Measurements from ENCODE around the gene ADAMTS7.
"Not testable (repeated sequence)": the region's sequence is repeated elsewhere in the genome, so short reads cannot be mapped to it uniquely, and the experiment has no call there.

Gene ADAMTS7

DNA sequence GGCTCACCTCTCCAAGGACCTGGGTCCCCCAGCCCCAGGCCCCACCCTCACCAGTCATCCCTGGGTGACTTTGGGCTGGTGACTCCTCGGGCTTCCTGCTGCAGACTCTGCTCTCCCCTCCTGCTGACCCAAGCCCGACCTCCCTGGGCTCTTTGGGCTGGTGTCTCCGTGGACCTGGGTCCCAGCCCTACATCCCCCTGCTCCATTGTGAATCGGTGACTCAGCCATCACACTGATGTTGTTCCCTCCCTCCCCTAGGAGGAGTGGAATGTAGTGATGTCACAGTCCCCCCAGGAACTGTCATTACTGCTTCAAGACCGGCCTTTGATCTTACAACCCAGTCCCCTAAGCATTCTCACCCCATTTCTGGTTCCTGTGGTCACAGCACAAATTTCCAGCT lies 83.7 kb downstream of the ADAMTS7 start:
- H3K9me3 ChIP-seq (ENCODE audit: insufficient read depth, low read depth, low read length): no peaks in the 10 kb centered on the region
- H2BK120ac ChIP-seq (ENCODE audit: insufficient read depth, low read length, poor library complexity): no peak overlapping the region
- no peak overlapping the region for H3K27ac ChIP-seq (ENCODE audit: low read depth, low read length)
- no peak overlapping the region for H3K18ac ChIP-seq (ENCODE audit: low read length)
- H3K14ac ChIP-seq (ENCODE audit: low read length): no peak overlapping the region
- no peak overlapping the region for H3K4ac ChIP-seq (ENCODE audit: low read depth, low read length)
- H3K23ac ChIP-seq (ENCODE audit: low read length): no peak overlapping the region
- H3K4me1 ChIP-seq (ENCODE audit: control insufficient read depth in 1 of 2, insufficient read depth in 2 of 2, low read length in 2 of 2): no peaks in the 10 kb centered on the region
- no peak overlapping the region for H4K91ac ChIP-seq (ENCODE audit: low read depth, low read length)
- H3K4me2 ChIP-seq (ENCODE audit: low read length): no peak overlapping the region
- no peak overlapping the region for H4K8ac ChIP-seq (ENCODE audit: low read depth, low read length)
- DNase-seq: no peak
- no peak overlapping the region for H3K9ac ChIP-seq (ENCODE audit: low read length)
- H3K79me1 ChIP-seq (ENCODE audit: low read length): no peaks in the 10 kb centered on the region
- H3K27me3 ChIP-seq (ENCODE audit: insufficient read depth, low read length): no peaks in the 10 kb centered on the region
- no CpG with 5 or more reads among the region's 5 CpGs for WGBS (ENCODE audit: extremely low coverage, insufficient coverage, insufficient read length)
- H3K4me3 ChIP-seq (ENCODE audit: low read depth, low read length): no peak overlapping the region
- H2BK12ac ChIP-seq (ENCODE audit: low read length): no peak overlapping the region
- H3K79me2 ChIP-seq (ENCODE audit: control insufficient read depth, insufficient read depth, low read length, poor library complexity): no peaks in the 10 kb centered on the region
- no peak overlapping the region for H2BK5ac ChIP-seq (ENCODE audit: low read depth, low read length, poor library complexity)
- no peak overlapping the region for H2AK5ac ChIP-seq (ENCODE audit: low read length)
- no peak overlapping the region for H4K12ac ChIP-seq (ENCODE audit: low read depth, low read length)
- H2AFZ ChIP-seq (ENCODE audit: insufficient read depth, low read length, poor library complexity): no peak overlapping the region
- H3K36me3 ChIP-seq (ENCODE audit: control insufficient read depth in 1 of 2, insufficient read depth in 2 of 2, low read length in 2 of 2): no peaks in the 10 kb centered on the region

DNA sequence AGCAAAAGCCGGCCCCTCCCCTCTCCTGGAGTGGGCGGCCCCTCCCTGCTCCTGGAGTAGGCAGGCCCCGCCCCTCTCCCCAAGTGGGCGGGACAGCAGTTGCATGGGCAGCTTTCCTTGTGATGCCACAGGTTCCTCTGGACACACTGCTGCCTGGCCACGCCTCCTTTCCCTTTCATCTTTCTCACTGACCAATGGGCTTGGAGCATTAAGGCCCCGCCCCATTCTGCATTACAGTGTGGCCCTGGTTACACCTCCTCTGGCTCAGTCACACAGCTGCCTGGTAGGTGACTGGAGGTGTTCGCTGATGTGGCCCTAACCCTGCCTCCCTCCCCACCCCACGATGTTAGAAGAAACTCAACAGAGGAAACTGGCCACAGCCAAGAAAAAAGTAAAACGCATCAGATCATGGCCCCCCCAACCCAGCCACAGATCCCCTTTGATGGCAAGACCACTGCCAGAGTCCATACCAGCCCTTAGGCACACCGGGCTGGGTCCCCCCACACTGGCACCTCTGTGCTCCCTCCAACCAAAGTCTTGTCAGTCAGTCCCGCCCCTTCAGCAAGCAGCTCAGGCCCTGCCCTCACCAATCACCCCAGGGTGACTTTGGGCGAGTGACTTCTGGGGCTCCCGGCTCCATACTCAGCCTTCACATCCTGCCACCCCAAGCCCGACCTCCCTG lies 84.3 kb downstream of the ADAMTS7 start:
- Histone ChIP-seq H3K4me1 (ENCODE audit: control insufficient read depth in 1 of 2, insufficient read depth in 2 of 2, low read length in 2 of 2) (no peaks in the 10 kb centered on the region), H4K8ac (ENCODE audit: low read depth, low read length) (no peak overlapping the region), H2AK5ac (ENCODE audit: low read length) (no peak overlapping the region), H3K27me3 (ENCODE audit: insufficient read depth, low read length) (no peaks in the 10 kb centered on the region), H3K27ac (ENCODE audit: low read depth, low read length) (no peak overlapping the region), H3K4ac (ENCODE audit: low read depth, low read length) (no peak overlapping the region), H2AFZ (ENCODE audit: insufficient read depth, low read length, poor library complexity) (no peak overlapping the region), H3K79me1 (ENCODE audit: low read length) (no peaks in the 10 kb centered on the region), H3K9me3 (ENCODE audit: insufficient read depth, low read depth, low read length) (no peaks in the 10 kb centered on the region), H2BK12ac (ENCODE audit: low read length) (no peak overlapping the region), H2BK5ac (ENCODE audit: low read depth, low read length, poor library complexity) (no peak overlapping the region), H3K9ac (ENCODE audit: low read length) (no peak overlapping the region), H3K14ac (ENCODE audit: low read length) (no peak overlapping the region), H3K4me2 (ENCODE audit: low read length) (no peak overlapping the region), H3K36me3 (ENCODE audit: control insufficient read depth in 1 of 2, insufficient read depth in 2 of 2, low read length in 2 of 2) (no peaks in the 10 kb centered on the region), H3K4me3 (ENCODE audit: low read depth, low read length) (no peak overlapping the region), H3K18ac (ENCODE audit: low read length) (no peak overlapping the region), H4K91ac (ENCODE audit: low read depth, low read length) (no peak overlapping the region), H3K79me2 (ENCODE audit: control insufficient read depth, insufficient read depth, low read length, poor library complexity) (no peaks in the 10 kb centered on the region), H3K23ac (ENCODE audit: low read length) (no peak overlapping the region), H2BK120ac (ENCODE audit: insufficient read depth, low read length, poor library complexity) (no peak overlapping the region), H4K12ac (ENCODE audit: low read depth, low read length) (no peak overlapping the region)
- peak; percentile 16 to 38 for DNase-seq
- no CpG with 5 or more reads among the region's 14 CpGs for WGBS (ENCODE audit: extremely low coverage, insufficient coverage, insufficient read length)

DNA sequence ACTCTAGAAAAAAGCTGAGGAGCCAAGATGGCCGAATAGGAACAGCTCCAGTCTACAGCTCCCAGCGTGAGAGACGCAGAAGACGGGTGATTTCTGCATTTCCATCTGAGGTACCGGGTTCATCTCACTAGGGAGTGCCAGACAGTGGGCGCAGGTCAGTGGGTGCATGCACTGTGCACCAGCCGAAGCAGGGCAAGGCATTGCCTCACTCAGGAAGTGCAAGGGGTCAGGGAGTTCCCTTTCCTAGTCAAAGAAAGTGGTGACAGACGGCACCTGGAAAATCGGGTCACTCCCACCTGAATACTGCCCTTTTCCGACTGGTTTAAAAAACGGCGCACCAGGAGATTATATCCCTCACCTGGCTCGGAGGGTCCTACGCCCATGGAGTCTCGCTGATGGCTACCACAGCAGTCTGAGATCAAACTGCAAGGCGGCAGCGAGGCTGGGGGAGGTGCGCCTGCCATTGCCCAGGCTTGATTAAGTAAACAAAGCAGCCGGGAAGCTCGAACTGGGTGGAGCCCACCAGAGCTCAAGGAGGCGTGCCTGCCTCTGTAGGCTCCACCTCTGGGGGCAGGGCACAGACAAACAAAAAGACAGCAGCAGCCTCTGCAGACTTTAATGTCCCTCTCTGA lies 91.3 kb downstream of the ADAMTS7 start:
- H3K27me3 ChIP-seq (ENCODE audit: insufficient read depth, low read length); H3K4me3 ChIP-seq (ENCODE audit: low read depth, low read length); H3K18ac ChIP-seq (ENCODE audit: low read length); H3K27ac ChIP-seq (ENCODE audit: low read depth, low read length); H2BK120ac ChIP-seq (ENCODE audit: insufficient read depth, low read length, poor library complexity); H3K4ac ChIP-seq (ENCODE audit: low read depth, low read length); H3K4me2 ChIP-seq (ENCODE audit: low read length); H4K91ac ChIP-seq (ENCODE audit: low read depth, low read length); H3K9me3 ChIP-seq (ENCODE audit: insufficient read depth, low read depth, low read length); H3K79me1 ChIP-seq (ENCODE audit: low read length); H3K9ac ChIP-seq (ENCODE audit: low read length); H2AK5ac ChIP-seq (ENCODE audit: low read length); H3K23ac ChIP-seq (ENCODE audit: low read length); H3K14ac ChIP-seq (ENCODE audit: low read length); H4K8ac ChIP-seq (ENCODE audit: low read depth, low read length); H3K79me2 ChIP-seq (ENCODE audit: control insufficient read depth, insufficient read depth, low read length, poor library complexity); H3K36me3 ChIP-seq (ENCODE audit: control insufficient read depth in 1 of 2, insufficient read depth in 2 of 2, low read length in 2 of 2); DNase-seq; H2BK12ac ChIP-seq (ENCODE audit: low read length); H2AFZ ChIP-seq (ENCODE audit: insufficient read depth, low read length, poor library complexity); H4K12ac ChIP-seq (ENCODE audit: low read depth, low read length); H3K4me1 ChIP-seq (ENCODE audit: control insufficient read depth in 1 of 2, insufficient read depth in 2 of 2, low read length in 2 of 2); H2BK5ac ChIP-seq (ENCODE audit: low read depth, low read length, poor library complexity): not testable (repeated sequence)
- WGBS (ENCODE audit: extremely low coverage, insufficient coverage, insufficient read length): no CpG with 5 or more reads among the region's 21 CpGs

- Histone ChIP-seq H2BK5ac (ENCODE audit: low read depth, low read length, poor library complexity) (no peak overlapping the region), H2BK12ac (ENCODE audit: low read length) (no peak overlapping the region), H3K4ac (ENCODE audit: low read depth, low read length) (no peak overlapping the region), H3K36me3 (ENCODE audit: control insufficient read depth in 1 of 2, insufficient read depth in 2 of 2, low read length in 2 of 2) (no peaks in the 10 kb centered on the region), H2AFZ (ENCODE audit: insufficient read depth, low read length, poor library complexity) (no peak overlapping the region), H4K12ac (ENCODE audit: low read depth, low read length) (no peak overlapping the region), H3K27ac (ENCODE audit: low read depth, low read length) (no peak overlapping the region), H3K79me1 (ENCODE audit: low read length) (no peaks in the 10 kb centered on the region), H3K27me3 (ENCODE audit: insufficient read depth, low read length) (no peaks in the 10 kb centered on the region), H3K23ac (ENCODE audit: low read length) (no peak overlapping the region), H4K8ac (ENCODE audit: low read depth, low read length) (no peak overlapping the region), H4K91ac (ENCODE audit: low read depth, low read length) (no peak overlapping the region), H3K4me1 (ENCODE audit: control insufficient read depth in 1 of 2, insufficient read depth in 2 of 2, low read length in 2 of 2) (no peaks in the 10 kb centered on the region), H3K79me2 (ENCODE audit: control insufficient read depth, insufficient read depth, low read length, poor library complexity) (no peaks in the 10 kb centered on the region), H3K4me2 (ENCODE audit: low read length) (no peak overlapping the region), H3K18ac (ENCODE audit: low read length) (no peak overlapping the region), H2BK120ac (ENCODE audit: insufficient read depth, low read length, poor library complexity) (no peak overlapping the region), H3K4me3 (ENCODE audit: low read depth, low read length) (no peak overlapping the region), H2AK5ac (ENCODE audit: low read length) (no peak overlapping the region), H3K14ac (ENCODE audit: low read length) (no peak overlapping the region), H3K9me3 (ENCODE audit: insufficient read depth, low read depth, low read length) (no peaks in the 10 kb centered on the region), H3K9ac (ENCODE audit: low read length) (no peak overlapping the region)
- no CpG with 5 or more reads among the region's 2 CpGs for WGBS (ENCODE audit: extremely low coverage, insufficient coverage, insufficient read length)
- no peak for DNase-seq
Observed at GRCh38 chr15:78718837-78719236, 92.4 kb downstream of the ADAMTS7 start.
